Left lung (tissue), 14 donors: ENCODE results near the gene OPA1. TPM values are rescaled to one million over a fixed set of nuclear protein-coding genes. Genes with fewer than 3 reads are reported as not detected.

Experiments
- ATAC-seq: fragments of 200-7000 bp; cut with Tn5 transposase; one replicate; pipeline ENCODE4 v1.9.1; 2020; ENCODE audit warnings: moderate library complexity
- DNase-seq, 4 donors: peaks; one replicate each; pipeline ENCODE4 v3.0.0-alpha.2; 2013 to 2020
- H3K27ac ChIP-seq, 2 donors: fragments of 200-600 bp; sonication (generic) in 1 of 2; one replicate each; pipeline versions ENCODE4 v1.5.0 to v1.8.0; 2020 to 2021
- H3K27me3 ChIP-seq, 2 donors: fragments of 200-600 bp; sonication (generic) in 1 of 2; one replicate each; pipeline versions ENCODE4 v1.5.0 to v1.8.0; 2020 to 2021
- H3K36me3 ChIP-seq, 2 donors: fragments of 200-600 bp; sonication (generic) in 1 of 2; one replicate each; pipeline versions ENCODE4 v1.5.0 to v1.8.0; 2020 to 2021
- H3K4me1 ChIP-seq, 2 donors: fragments of 200-600 bp; one replicate each; pipeline ENCODE4 v1.8.0; 2021
- H3K4me3 ChIP-seq, 2 donors: fragments of 200-600 bp; sonication (generic) in 1 of 2; one replicate each; pipeline versions ENCODE4 v1.5.0 to v1.8.0; 2020 to 2021; ENCODE audit warnings: mild to moderate bottlenecking in 1 of 2
- H3K9me3 ChIP-seq, 2 donors: fragments of 200-600 bp; sonication (generic) in 1 of 2; one replicate each; pipeline versions ENCODE4 v1.5.0 to v1.8.0; 2020 to 2021
- CTCF ChIP-seq, 2 donors: fragments of 200-600 bp; sonication (generic) in 1 of 2; IDR thresholded peaks; one replicate each; pipeline versions ENCODE4 v1.5.0 to v1.8.0; 2021; ENCODE audit warnings: antibody characterized with exemption in 2 of 2
- intact Hi-C, 2 donors: fragments of 100-400 bp; cut with DNase I; formaldehyde crosslinking; loops; one replicate each; pipeline versions ENCODE4 v1.11.2 to v1.14.2; 2022
- long read RNA-seq, 12 donors: library from polyadenylated mRNA in 2 of 12; unstranded in 2 of 12; transcript quantifications; one replicate each; pipeline ENCODE4 v2.0.0 and lab custom pipeline, GENCODE V29; 2019 to 2026
- polyA plus RNA-seq, 6 donors: library from polyadenylated mRNA; unstranded; fragments of 120-200 nt; gene quantifications; one replicate each; pipeline ENCODE4 v1.2.1, GENCODE V29; 2013; ENCODE audit not compliant: insufficient read length in 6 of 6
- total RNA-seq, 2 donors: library from RNA; stranded (reverse); fragmentation: NEBNext Ultra II Directional; extraction: Animal tissue kit (Norgen Biotek cat#: 25700); gene quantifications; one replicate each; pipeline ENCODE4 v1.2.1, GENCODE V29; 2021
- donor health status: DM: no; HTN: yes; CAD: no.
- donor health status: DM: no; HTN: no; CAD: no.

OPA1 gene
- total RNA-seq = 10 to 100 TPM; 45.3 to 48.3 TPM
- polyA plus RNA-seq = 10 to 100 TPM; 54.1 to 64.9 (median 58.2) TPM
- long read RNA-seq, donor 1, full-length matches to known transcripts = 2 of 8 reads
- long read RNA-seq, donor 1, partial matches to known transcripts = 6 of 8 reads
- long read RNA-seq, donor 1, other reads (novel, unspliced or antisense) = 0 of 8 reads
- long read RNA-seq, donor 2, full-length matches to known transcripts = 5 of 5 reads
- long read RNA-seq, donor 2, partial matches to known transcripts = 0 of 5 reads
- long read RNA-seq, donor 2, other reads (novel, unspliced or antisense) = 0 of 5 reads
- long read RNA-seq, donor 3, full-length matches to known transcripts = 6 of 6 reads
- long read RNA-seq, donor 3, partial matches to known transcripts = 0 of 6 reads
- long read RNA-seq, donor 3, other reads (novel, unspliced or antisense) = 0 of 6 reads
- long read RNA-seq, donor 4, full-length matches to known transcripts = 1 of 4 reads
- long read RNA-seq, donor 4, partial matches to known transcripts = 2 of 4 reads
- long read RNA-seq, donor 4, other reads (novel, unspliced or antisense) = 1 of 4 reads
- long read RNA-seq, donor 5 = 0 reads
- long read RNA-seq, donor 6, full-length matches to known transcripts = 3 of 3 reads
- long read RNA-seq, donor 6, partial matches to known transcripts = 0 of 3 reads
- long read RNA-seq, donor 6, other reads (novel, unspliced or antisense) = 0 of 3 reads
- long read RNA-seq, donor 7 = 0 reads
- long read RNA-seq, donor 8, full-length matches to known transcripts = 5 of 5 reads
- long read RNA-seq, donor 8, partial matches to known transcripts = 0 of 5 reads
- long read RNA-seq, donor 8, other reads (novel, unspliced or antisense) = 0 of 5 reads
- long read RNA-seq, donor 9 = 0 reads
- long read RNA-seq, donor 10, partial matches to known transcripts = 1 of 1 reads
- long read RNA-seq, donor 10, other reads (novel, unspliced or antisense) = 0 of 1 reads
- long read RNA-seq, donor 11, full-length matches to known transcripts = 5 of 12 reads
- long read RNA-seq, donor 11, partial matches to known transcripts = 7 of 12 reads
- long read RNA-seq, donor 11, other reads (novel, unspliced or antisense) = 0 of 12 reads
- long read RNA-seq, donor 12, partial matches to known transcripts = 0 of 1 reads
- long read RNA-seq, donor 12, other reads (novel, unspliced or antisense) = 0 of 1 reads

GRCh38 chr3:193592841-193593667 is at the start of gene OPA1:
Gene OPA1 (plus strand): TSS chr3:193593208. CDS start chr3:193593378, 170 bp downstream.
- ATAC-seq = peak; percentile 95
- intact Hi-C loops = no loop called here
- Histone ChIP-seq H3K27me3 (no peaks in the 10 kb centered on the region), H3K4me1 (peaks cover 5 to 34% of the 10 kb centered on the region in 2 donors), H3K27ac (peak within 1 kb of the TSS; percentile 90), H3K9me3 (no peaks in the 10 kb centered on the region), H3K4me3 (peak within 1 kb of the TSS; percentile 87), H3K36me3 (peaks cover 0 to 8% of the 10 kb centered on the region in 2 donors)
- TF ChIP-seq CTCF (IDR thresholded peaks at IDR 0.05) = no peak
- DNase-seq = peak; percentile 95 to 99 (median 98)

- intact Hi-C loops = no loop called here
- Histone ChIP-seq H3K9me3 (peaks cover 0 to 8% of the 10 kb centered on the region in 2 donors), H3K27me3 (no peaks in the 10 kb centered on the region), H3K36me3 (no peaks in the 10 kb centered on the region), H3K27ac (no peak overlapping the region), H3K4me3 (no peak overlapping the region), H3K4me1 (no peaks in the 10 kb centered on the region)
- TF ChIP-seq CTCF (IDR thresholded peaks at IDR 0.05) = no peak
- ATAC-seq = peak; percentile 22
- DNase-seq = no peak
These were observed 48.7 kb upstream of the OPA1 start for GRCh38 chr3:193544289-193544688.

- no peaks in the 10 kb centered on the region for H3K4me1 ChIP-seq
- intact Hi-C loops = no loop called here
- H3K27ac ChIP-seq = no peak overlapping the region
- ATAC-seq = peak; percentile 69
- no peaks in the 10 kb centered on the region for H3K36me3 ChIP-seq
- peaks cover 0 to 8% of the 10 kb centered on the region in 2 donors for H3K9me3 ChIP-seq
- no peaks in the 10 kb centered on the region for H3K27me3 ChIP-seq
- no peak overlapping the region for H3K4me3 ChIP-seq
- DNase-seq = no peak
- TF ChIP-seq CTCF (IDR thresholded peaks at IDR 0.05) = no peak
These were observed 47.7 kb upstream of the OPA1 start for GRCh38 chr3:193545304-193545703.

- intact Hi-C loops = no loop called here
- Histone ChIP-seq H3K27ac (no peak overlapping the region), H3K4me1 (no peaks in the 10 kb centered on the region), H3K27me3 (no peaks in the 10 kb centered on the region), H3K36me3 (no peaks in the 10 kb centered on the region), H3K4me3 (no peak overlapping the region), H3K9me3 (peaks cover 0 to 8% of the 10 kb centered on the region in 2 donors)
- no peak for TF ChIP-seq CTCF (IDR thresholded peaks at IDR 0.05)
- DNase-seq (no peak), ATAC-seq (peak; percentile 33)
These were observed 46.9 kb upstream of the OPA1 start for GRCh38 chr3:193546129-193546528.
